Liver (tissue), 9 donors: ENCODE measurements around the gene TBC1D10A. TPM values are rescaled to one million over a fixed set of nuclear protein-coding genes. Genes with fewer than 3 reads are reported as not detected.

ENCODE experiments used
- DNase-seq: peaks from one replicate; pipeline ENCODE4 v3.0.0-alpha.2; 2017; ENCODE audit warnings: low spot score
- H3K27ac ChIP-seq, 2 donors: one replicate each; pipeline ENCODE4 v1.7.0; 2013; ENCODE audit warnings: inconsistent platforms in 2 of 2, low read length in 2 of 2, control low read depth in 1 of 2, low read depth in 1 of 2, mild to moderate bottlenecking in 1 of 2
- H3K27me3 ChIP-seq, 4 donors: one replicate each; pipeline versions ENCODE4 v1.6.1 to v1.7.0; 2013; ENCODE audit warnings: low read length in 3 of 4, inconsistent platforms in 1 of 4, mild to moderate bottlenecking in 1 of 4, moderate library complexity in 1 of 4; ENCODE audit not compliant: control insufficient read depth in 4 of 4, insufficient read depth in 4 of 4
- H3K36me3 ChIP-seq, 4 donors: one replicate each; pipeline versions ENCODE4 v1.6.1 to v1.7.0; 2013; ENCODE audit warnings: low read length in 3 of 4, mild to moderate bottlenecking in 3 of 4, low read depth in 1 of 4, moderate library complexity in 1 of 4; ENCODE audit not compliant: control insufficient read depth in 4 of 4, insufficient read depth in 3 of 4
- H3K4me1 ChIP-seq, 4 donors: one replicate each; pipeline versions ENCODE4 v1.6.1 to v1.7.0; 2013; ENCODE audit warnings: low read length in 3 of 4, mild to moderate bottlenecking in 3 of 4, moderate library complexity in 1 of 4; ENCODE audit not compliant: control insufficient read depth in 4 of 4, insufficient read depth in 4 of 4
- H3K4me3 ChIP-seq, 3 donors: one replicate each; pipeline versions ENCODE4 v1.6.1 to v1.7.0; 2013; ENCODE audit warnings: low read length in 3 of 3, control low read depth in 1 of 3, low read depth in 1 of 3, mild to moderate bottlenecking in 1 of 3
- H3K9ac ChIP-seq, 2 donors: one replicate each; pipeline ENCODE4 v1.7.0; 2013; ENCODE audit warnings: low read length in 2 of 2, mild to moderate bottlenecking in 2 of 2, moderate library complexity in 2 of 2, control low read depth in 1 of 2, low read depth in 1 of 2
- H3K9me3 ChIP-seq, 4 donors: one replicate each; pipeline versions ENCODE4 v1.6.1 to v1.7.0; 2013; ENCODE audit warnings: low read length in 3 of 4; ENCODE audit not compliant: control insufficient read depth in 4 of 4
- FOXA1 ChIP-seq: IDR thresholded peaks from 2 replicates; pipeline ENCODE4 v1.6.1; 2016; ENCODE audit warnings: antibody characterized with exemption
- FOXA2 ChIP-seq: IDR thresholded peaks from 2 replicates; pipeline ENCODE4 v1.6.1; 2016; ENCODE audit warnings: antibody characterized with exemption
- GABPA ChIP-seq, 2 donors: IDR thresholded peaks in 1 of 2; conservative IDR thresholded peaks in 1 of 2; 2 replicates each; pipeline ENCODE4 v1.6.1; 2016; ENCODE audit warnings: antibody characterized with exemption in 2 of 2, mild to moderate bottlenecking in 1 of 2, moderate library complexity in 1 of 2
- HNF4A ChIP-seq, 2 donors: conservative IDR thresholded peaks; 2 replicates each; pipeline ENCODE4 v1.6.1; 2016; ENCODE audit warnings: antibody characterized with exemption in 2 of 2, mild to moderate bottlenecking in 2 of 2
- HNF4G ChIP-seq: IDR thresholded peaks from 2 replicates; pipeline ENCODE4 v1.6.1; 2016; ENCODE audit warnings: antibody characterized with exemption
- JUND ChIP-seq, 2 donors: IDR thresholded peaks; 2 replicates each; pipeline ENCODE4 v1.6.1; 2016; ENCODE audit warnings: antibody characterized with exemption in 2 of 2
- NR2F2 ChIP-seq: IDR thresholded peaks from 2 replicates; pipeline ENCODE4 v1.6.1; 2016; ENCODE audit warnings: antibody characterized with exemption
- RAD21 ChIP-seq, 2 donors: IDR thresholded peaks; 2 replicates each; pipeline ENCODE4 v1.6.1; 2016; ENCODE audit warnings: antibody characterized with exemption in 2 of 2, mild to moderate bottlenecking in 2 of 2
- RXRA ChIP-seq, 2 donors: IDR thresholded peaks; 2 replicates each; pipeline ENCODE4 v1.6.1; 2017 to 2018; ENCODE audit warnings: antibody characterized with exemption in 2 of 2, mild to moderate bottlenecking in 1 of 2
- SP1 ChIP-seq: IDR thresholded peaks from 2 replicates; pipeline ENCODE4 v1.6.1; 2018; ENCODE audit warnings: antibody characterized with exemption, mild to moderate bottlenecking
- TAF1 ChIP-seq: conservative IDR thresholded peaks from 2 replicates; pipeline ENCODE4 v1.6.1; 2016; ENCODE audit warnings: antibody characterized with exemption, mild to moderate bottlenecking
- WGBS: extraction: QIAGEN DNeasy Blood & Tissue Kit; methylation state at CpG from one replicate; pipeline ENCODE4 v1.1.7; 2013; 5-methylcytosine and 5-hydroxymethylcytosine counted together
- polyA plus RNA-seq, 2 donors: library from polyadenylated mRNA; stranded (reverse) in 1 of 2; unstranded in 1 of 2; fragments of 200-250 nt in 1 of 2; fragments of >200 nt in 1 of 2; fragmentation: Nextera tagmentation in 1 of 2; extraction: Ambion mirVana in 1 of 2; gene quantifications; one replicate each; pipeline versions ENCODE4 v1.2.1 to v1.2.3, GENCODE V29; 2013 to 2015
- total RNA-seq, 2 donors: library from RNA; depleted of rRNA; stranded (reverse); fragments of >200 nt; gene quantifications; one replicate each; pipeline ENCODE4 v1.2.3, GENCODE V29; 2014
- TF ChIP-seq, protein P1 (sequence below): IDR thresholded peaks from 2 replicates; pipeline ENCODE4 v1.6.1; 2016; ENCODE audit warnings: antibody characterized with exemption
- TF ChIP-seq, protein P2 (sequence below): IDR thresholded peaks from 2 replicates; pipeline ENCODE4 v1.6.1; 2016; ENCODE audit warnings: antibody characterized with exemption, mild to moderate bottlenecking
- TF ChIP-seq, protein P3 (sequence below): fragments of 150-350 bp; IDR thresholded peaks from 2 replicates; pipeline ENCODE4 v1.5.1; 2017; ENCODE audit warnings: improper control_type of control experiment, low read depth, low read length; ENCODE audit not compliant: missing input control
- TF ChIP-seq, protein P4 (sequence below): IDR thresholded peaks from 2 replicates; pipeline ENCODE4 v1.6.1; 2016; ENCODE audit warnings: antibody characterized with exemption
- TF ChIP-seq, protein P5 (sequence below): IDR thresholded peaks from 2 replicates; pipeline ENCODE4 v1.6.1; 2016; ENCODE audit warnings: antibody characterized with exemption
- donor health status: healthy.
- donor health status: healthy.
- donor health status: healthy.
- donor health status: healthy.
- donor health status: healthy.

The TBC1D10A gene
- total and polyA plus RNA-seq, 4 donors, result 3.6 to 9.2 (median 8.2) TPM

DNA sequence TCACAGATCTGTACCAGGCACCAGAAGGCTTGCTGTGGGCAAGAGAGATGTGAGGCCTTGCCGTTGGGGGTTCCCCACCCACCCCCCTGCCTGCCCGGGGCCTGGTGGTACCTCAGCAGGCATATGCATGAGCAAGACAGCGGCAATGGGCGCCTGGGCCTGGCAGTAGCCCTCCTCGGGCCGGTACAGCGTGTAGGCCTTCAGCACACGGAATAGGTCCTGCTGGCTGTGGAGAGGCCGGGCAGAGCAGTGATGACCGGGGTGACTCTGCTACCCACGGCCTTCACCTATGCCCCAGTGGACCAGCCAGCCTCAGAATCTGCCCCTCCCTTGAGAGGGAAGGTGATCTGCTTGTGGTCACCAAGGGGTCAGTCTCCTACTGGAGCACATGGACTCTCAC, 31.9 kb downstream of the TBC1D10A start:
- no peak overlapping the region for H3K27ac ChIP-seq
- H3K4me3 ChIP-seq, result no peak overlapping the region
- WGBS, result 94% methylated on average over 11 of the region's 11 CpGs
- no peak for DNase-seq
- no peak overlapping the region for H3K9ac ChIP-seq
- H3K9me3 ChIP-seq, result no peaks in the 10 kb centered on the region
- peaks cover 11 to 60% (median 20%) of the 10 kb centered on the region in 4 donors for H3K36me3 ChIP-seq
- TF ChIP-seq TAF1 (no peak), RAD21 (IDR thresholded peaks at IDR 0.05) (no peak), HNF4G (no peak), FOXA1 (no peak), JUND (IDR thresholded peaks at IDR 0.05) (no peak)
- TF ChIP-seq, protein P1, sequence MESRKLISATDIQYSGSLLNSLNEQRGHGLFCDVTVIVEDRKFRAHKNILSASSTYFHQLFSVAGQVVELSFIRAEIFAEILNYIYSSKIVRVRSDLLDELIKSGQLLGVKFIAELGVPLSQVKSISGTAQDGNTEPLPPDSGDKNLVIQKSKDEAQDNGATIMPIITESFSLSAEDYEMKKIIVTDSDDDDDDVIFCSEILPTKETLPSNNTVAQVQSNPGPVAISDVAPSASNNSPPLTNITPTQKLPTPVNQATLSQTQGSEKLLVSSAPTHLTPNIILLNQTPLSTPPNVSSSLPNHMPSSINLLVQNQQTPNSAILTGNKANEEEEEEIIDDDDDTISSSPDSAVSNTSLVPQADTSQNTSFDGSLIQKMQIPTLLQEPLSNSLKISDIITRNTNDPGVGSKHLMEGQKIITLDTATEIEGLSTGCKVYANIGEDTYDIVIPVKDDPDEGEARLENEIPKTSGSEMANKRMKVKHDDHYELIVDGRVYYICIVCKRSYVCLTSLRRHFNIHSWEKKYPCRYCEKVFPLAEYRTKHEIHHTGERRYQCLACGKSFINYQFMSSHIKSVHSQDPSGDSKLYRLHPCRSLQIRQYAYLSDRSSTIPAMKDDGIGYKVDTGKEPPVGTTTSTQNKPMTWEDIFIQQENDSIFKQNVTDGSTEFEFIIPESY, result no peak
- TF ChIP-seq, protein P2, sequence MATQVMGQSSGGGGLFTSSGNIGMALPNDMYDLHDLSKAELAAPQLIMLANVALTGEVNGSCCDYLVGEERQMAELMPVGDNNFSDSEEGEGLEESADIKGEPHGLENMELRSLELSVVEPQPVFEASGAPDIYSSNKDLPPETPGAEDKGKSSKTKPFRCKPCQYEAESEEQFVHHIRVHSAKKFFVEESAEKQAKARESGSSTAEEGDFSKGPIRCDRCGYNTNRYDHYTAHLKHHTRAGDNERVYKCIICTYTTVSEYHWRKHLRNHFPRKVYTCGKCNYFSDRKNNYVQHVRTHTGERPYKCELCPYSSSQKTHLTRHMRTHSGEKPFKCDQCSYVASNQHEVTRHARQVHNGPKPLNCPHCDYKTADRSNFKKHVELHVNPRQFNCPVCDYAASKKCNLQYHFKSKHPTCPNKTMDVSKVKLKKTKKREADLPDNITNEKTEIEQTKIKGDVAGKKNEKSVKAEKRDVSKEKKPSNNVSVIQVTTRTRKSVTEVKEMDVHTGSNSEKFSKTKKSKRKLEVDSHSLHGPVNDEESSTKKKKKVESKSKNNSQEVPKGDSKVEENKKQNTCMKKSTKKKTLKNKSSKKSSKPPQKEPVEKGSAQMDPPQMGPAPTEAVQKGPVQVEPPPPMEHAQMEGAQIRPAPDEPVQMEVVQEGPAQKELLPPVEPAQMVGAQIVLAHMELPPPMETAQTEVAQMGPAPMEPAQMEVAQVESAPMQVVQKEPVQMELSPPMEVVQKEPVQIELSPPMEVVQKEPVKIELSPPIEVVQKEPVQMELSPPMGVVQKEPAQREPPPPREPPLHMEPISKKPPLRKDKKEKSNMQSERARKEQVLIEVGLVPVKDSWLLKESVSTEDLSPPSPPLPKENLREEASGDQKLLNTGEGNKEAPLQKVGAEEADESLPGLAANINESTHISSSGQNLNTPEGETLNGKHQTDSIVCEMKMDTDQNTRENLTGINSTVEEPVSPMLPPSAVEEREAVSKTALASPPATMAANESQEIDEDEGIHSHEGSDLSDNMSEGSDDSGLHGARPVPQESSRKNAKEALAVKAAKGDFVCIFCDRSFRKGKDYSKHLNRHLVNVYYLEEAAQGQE, result no peak
- no peaks in the 10 kb centered on the region for H3K27me3 ChIP-seq
- peaks cover 4 to 19% (median 16%) of the 10 kb centered on the region in 4 donors for H3K4me1 ChIP-seq

DNA sequence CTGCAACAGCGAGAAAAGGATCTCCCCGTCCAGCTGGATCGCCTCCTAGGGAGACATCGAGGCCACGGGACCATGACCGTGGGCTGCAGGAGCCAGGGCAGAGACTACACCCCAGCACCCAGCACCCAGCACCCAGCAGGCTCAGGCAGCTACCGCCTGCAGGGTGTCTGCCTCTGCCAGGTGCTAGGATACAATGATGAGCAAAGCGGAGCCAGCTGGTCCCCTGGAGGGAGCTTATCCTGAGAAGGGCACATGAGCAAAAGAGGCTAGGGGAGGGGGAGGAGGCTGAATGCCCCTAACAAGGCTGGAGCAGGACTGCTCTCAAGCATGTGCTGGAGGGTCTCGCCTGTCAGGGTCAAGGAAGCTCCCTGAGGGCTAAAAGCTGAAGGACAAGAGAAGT, 32.7 kb downstream of the TBC1D10A start:
- TF ChIP-seq NR2F2 (no peak), FOXA1 (no peak), RXRA (IDR thresholded peaks at IDR 0.05) (no peak)
- TF ChIP-seq, protein P3, sequence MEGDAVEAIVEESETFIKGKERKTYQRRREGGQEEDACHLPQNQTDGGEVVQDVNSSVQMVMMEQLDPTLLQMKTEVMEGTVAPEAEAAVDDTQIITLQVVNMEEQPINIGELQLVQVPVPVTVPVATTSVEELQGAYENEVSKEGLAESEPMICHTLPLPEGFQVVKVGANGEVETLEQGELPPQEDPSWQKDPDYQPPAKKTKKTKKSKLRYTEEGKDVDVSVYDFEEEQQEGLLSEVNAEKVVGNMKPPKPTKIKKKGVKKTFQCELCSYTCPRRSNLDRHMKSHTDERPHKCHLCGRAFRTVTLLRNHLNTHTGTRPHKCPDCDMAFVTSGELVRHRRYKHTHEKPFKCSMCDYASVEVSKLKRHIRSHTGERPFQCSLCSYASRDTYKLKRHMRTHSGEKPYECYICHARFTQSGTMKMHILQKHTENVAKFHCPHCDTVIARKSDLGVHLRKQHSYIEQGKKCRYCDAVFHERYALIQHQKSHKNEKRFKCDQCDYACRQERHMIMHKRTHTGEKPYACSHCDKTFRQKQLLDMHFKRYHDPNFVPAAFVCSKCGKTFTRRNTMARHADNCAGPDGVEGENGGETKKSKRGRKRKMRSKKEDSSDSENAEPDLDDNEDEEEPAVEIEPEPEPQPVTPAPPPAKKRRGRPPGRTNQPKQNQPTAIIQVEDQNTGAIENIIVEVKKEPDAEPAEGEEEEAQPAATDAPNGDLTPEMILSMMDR, result no peak
- Histone ChIP-seq H3K4me3 (no peak overlapping the region), H3K4me1 (peaks cover 4 to 22% (median 18%) of the 10 kb centered on the region in 4 donors), H3K27me3 (no peaks in the 10 kb centered on the region), H3K36me3 (peaks cover 11 to 56% (median 18%) of the 10 kb centered on the region in 4 donors), H3K9me3 (no peaks in the 10 kb centered on the region), H3K9ac (no peak overlapping the region), H3K27ac (no peak overlapping the region)
- no peak for DNase-seq
- whole genome bisulfite sequencing, result 96% methylated on average over 9 of the region's 9 CpGs

DNA sequence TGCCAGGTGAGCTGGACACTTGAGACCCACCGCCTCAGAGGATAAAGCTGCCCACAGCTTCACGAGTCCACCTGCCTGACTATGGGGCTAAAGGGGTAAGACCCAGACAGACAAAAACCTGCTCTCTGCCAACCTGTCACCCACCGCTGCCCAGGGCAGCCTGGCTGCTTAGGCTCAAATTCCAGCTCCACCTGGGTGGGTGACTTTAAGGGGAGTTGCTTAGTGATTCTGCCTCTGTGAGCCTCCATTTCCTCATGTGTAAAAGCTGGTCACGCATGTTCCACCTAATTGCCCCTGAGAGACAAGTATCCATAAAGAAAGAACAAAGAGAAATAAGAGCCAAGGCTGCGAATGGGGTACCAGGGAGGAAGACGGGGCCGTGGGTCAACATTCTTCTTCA, 33.7 kb downstream of the TBC1D10A start:
- no peak for DNase-seq
- Histone ChIP-seq H3K36me3 (peaks cover 10 to 52% (median 17%) of the 10 kb centered on the region in 4 donors), H3K9ac (no peak overlapping the region), H3K4me3 (no peak overlapping the region), H3K27ac (no peak overlapping the region), H3K27me3 (no peaks in the 10 kb centered on the region), H3K4me1 (peaks cover 8 to 33% (median 28%) of the 10 kb centered on the region in 4 donors), H3K9me3 (no peaks in the 10 kb centered on the region)
- WGBS, result 97% methylated on average over 7 of the region's 7 CpGs
- TF ChIP-seq TAF1 (no peak), GABPA (IDR thresholded peaks at IDR 0.05 in 1 of 2, conservative IDR thresholded peaks at IDR 0.05 in 1 of 2) (no peak), RXRA (IDR thresholded peaks at IDR 0.05) (no peak), SP1 (no peak), HNF4A (conservative IDR thresholded peaks at IDR 0.05) (no peak), FOXA2 (no peak), JUND (IDR thresholded peaks at IDR 0.05) (no peak), NR2F2 (no peak)
- TF ChIP-seq, protein P1, result no peak
- TF ChIP-seq, protein P4, sequence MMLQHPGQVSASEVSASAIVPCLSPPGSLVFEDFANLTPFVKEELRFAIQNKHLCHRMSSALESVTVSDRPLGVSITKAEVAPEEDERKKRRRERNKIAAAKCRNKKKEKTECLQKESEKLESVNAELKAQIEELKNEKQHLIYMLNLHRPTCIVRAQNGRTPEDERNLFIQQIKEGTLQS, result no peak
- TF ChIP-seq, protein P3, result no peak
- TF ChIP-seq, protein P5, sequence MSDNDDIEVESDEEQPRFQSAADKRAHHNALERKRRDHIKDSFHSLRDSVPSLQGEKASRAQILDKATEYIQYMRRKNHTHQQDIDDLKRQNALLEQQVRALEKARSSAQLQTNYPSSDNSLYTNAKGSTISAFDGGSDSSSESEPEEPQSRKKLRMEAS, result no peak
